Measurements from ENCODE around the gene NSMF. TPM values are rescaled to one million over a fixed set of nuclear protein-coding genes. Genes with fewer than 3 reads are reported as not detected.

Gene NSMF
- total RNA-seq, 1 donor = 22.4 TPM

DNA sequence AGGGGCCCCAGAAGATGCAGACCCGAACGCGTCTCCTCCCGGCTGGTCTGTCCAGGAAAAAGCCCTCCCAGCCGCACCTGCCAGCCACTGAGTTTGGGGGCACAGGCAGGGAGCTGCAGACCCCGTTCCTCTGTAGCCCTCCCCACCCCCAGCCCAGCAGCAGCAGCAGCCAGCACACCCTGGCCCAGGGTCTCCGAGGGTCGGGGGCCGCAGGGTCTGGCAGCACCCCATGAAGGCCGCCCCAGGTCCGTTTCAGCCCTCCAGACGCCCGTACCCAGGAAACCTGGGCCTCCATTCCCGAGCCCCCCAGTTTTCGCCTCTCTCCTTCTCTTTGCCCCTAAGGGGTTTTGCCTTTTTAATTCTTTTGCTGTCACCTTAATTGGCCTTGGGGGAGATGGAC lies 55.9 kb downstream of the NSMF start:
- no peak for DNase-seq (ENCODE audit: insufficient read length, low spot score, missing footprints)
- H3K27me3 ChIP-seq (ENCODE audit: insufficient read depth, low read length) = no peaks in the 10 kb centered on the region
- peaks cover 10% of the 10 kb centered on the region for H3K4me1 ChIP-seq (ENCODE audit: insufficient read depth, low read length)
- no peak overlapping the region for H3K27ac ChIP-seq (ENCODE audit: low read depth, low read length)
- H3K36me3 ChIP-seq (ENCODE audit: insufficient read depth, low read length) = no peaks in the 10 kb centered on the region
- H3K4me2 ChIP-seq (ENCODE audit: insufficient read depth, low read length) = no peak overlapping the region
- H4K20me1 ChIP-seq (ENCODE audit: insufficient read depth, low read length) = peaks cover 17% of the 10 kb centered on the region
- H3K4me3 ChIP-seq (ENCODE audit: insufficient read depth, low read length) = no peak overlapping the region
- no peaks in the 10 kb centered on the region for H3K9me3 ChIP-seq (ENCODE audit: low read depth, low read length)
- H3K79me2 ChIP-seq (ENCODE audit: insufficient read depth, low read length) = no peaks in the 10 kb centered on the region
- TF ChIP-seq, protein P1, sequence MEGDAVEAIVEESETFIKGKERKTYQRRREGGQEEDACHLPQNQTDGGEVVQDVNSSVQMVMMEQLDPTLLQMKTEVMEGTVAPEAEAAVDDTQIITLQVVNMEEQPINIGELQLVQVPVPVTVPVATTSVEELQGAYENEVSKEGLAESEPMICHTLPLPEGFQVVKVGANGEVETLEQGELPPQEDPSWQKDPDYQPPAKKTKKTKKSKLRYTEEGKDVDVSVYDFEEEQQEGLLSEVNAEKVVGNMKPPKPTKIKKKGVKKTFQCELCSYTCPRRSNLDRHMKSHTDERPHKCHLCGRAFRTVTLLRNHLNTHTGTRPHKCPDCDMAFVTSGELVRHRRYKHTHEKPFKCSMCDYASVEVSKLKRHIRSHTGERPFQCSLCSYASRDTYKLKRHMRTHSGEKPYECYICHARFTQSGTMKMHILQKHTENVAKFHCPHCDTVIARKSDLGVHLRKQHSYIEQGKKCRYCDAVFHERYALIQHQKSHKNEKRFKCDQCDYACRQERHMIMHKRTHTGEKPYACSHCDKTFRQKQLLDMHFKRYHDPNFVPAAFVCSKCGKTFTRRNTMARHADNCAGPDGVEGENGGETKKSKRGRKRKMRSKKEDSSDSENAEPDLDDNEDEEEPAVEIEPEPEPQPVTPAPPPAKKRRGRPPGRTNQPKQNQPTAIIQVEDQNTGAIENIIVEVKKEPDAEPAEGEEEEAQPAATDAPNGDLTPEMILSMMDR (IDR thresholded peaks at IDR 0.05; ENCODE audit: extremely low read depth, low read depth, low read length) = no peak
- no peak overlapping the region for H2AFZ ChIP-seq (ENCODE audit: low read length)

DNA sequence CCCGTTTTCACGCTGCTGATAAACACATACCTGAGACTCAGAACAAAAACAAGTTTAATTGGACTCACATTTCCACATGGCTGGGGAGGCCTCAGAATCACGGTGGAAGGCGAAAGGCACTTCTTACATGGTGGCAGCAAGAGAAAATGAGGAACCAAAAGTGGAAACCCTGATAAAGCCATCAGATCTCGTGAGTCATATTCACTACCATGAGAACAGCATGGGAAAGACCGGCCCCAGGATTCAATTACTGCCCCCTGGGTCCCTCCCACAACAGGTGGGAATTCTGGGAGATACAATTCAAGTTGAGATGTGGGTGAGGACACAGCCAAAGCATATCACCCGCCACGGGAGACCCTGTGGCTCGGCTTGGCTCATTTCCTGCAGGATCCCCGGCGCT lies 56.4 kb downstream of the NSMF start:
- no peaks in the 10 kb centered on the region for H3K36me3 ChIP-seq (ENCODE audit: insufficient read depth, low read length)
- DNase-seq (ENCODE audit: insufficient read length, low spot score, missing footprints) = no peak
- peaks cover 6% of the 10 kb centered on the region for H3K4me1 ChIP-seq (ENCODE audit: insufficient read depth, low read length)
- H3K9me3 ChIP-seq (ENCODE audit: low read depth, low read length) = no peaks in the 10 kb centered on the region
- peaks cover 20% of the 10 kb centered on the region for H4K20me1 ChIP-seq (ENCODE audit: insufficient read depth, low read length)
- TF ChIP-seq, protein P1 (IDR thresholded peaks at IDR 0.05; ENCODE audit: extremely low read depth, low read depth, low read length) = no peak
- no peak overlapping the region for H2AFZ ChIP-seq (ENCODE audit: low read length)
- H3K79me2 ChIP-seq (ENCODE audit: insufficient read depth, low read length) = no peaks in the 10 kb centered on the region
- no peak overlapping the region for H3K4me2 ChIP-seq (ENCODE audit: insufficient read depth, low read length)
- no peak overlapping the region for H3K27ac ChIP-seq (ENCODE audit: low read depth, low read length)
- no peaks in the 10 kb centered on the region for H3K27me3 ChIP-seq (ENCODE audit: insufficient read depth, low read length)
- H3K4me3 ChIP-seq (ENCODE audit: insufficient read depth, low read length) = no peak overlapping the region

DNA sequence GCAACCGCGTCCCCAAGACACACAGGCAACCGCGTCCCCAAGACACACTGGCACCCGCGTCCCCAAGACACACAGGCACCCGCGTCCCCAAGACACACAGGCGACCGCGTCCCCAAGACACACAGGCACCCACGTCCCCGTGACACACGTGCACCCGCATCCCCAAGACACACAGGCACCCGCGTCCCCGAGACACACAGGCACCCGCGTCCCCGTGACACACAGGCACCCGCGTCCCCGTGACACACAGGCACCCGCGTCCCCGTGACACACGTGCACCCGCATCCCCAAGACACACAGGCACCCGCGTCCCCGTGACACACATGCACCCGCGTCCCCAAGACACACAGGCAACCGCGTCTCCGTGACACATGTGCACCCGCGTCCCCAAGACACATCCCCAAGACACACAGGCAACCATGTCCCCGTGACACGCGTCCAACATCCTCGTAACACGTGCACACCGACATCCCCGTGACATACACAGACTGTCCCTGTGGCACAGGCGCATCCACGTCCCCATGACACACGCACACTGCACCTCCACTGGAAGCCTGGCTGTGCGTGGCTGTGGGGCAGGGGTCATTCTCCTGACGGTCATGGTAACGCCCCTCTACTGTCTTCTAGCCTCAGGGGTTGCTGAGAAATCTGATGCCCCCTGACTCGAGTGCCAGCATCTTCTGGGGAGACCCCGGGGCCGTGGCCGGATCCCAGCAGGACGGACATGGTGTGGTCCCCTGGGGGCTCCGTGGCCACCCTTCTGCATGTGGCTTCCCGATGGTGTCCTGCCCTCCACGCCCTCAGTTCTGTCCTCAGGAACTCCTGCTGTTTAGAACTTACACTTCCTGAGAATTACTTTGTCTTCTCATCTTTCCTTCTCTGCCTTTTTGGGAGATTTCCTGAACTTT lies 60.3 kb downstream of the NSMF start:
- Histone ChIP-seq H3K36me3 (ENCODE audit: insufficient read depth, low read length) (no peaks in the 10 kb centered on the region), H3K9me3 (ENCODE audit: low read depth, low read length) (no peaks in the 10 kb centered on the region), H3K4me3 (ENCODE audit: insufficient read depth, low read length) (no peak overlapping the region), H3K27ac (ENCODE audit: low read depth, low read length) (no peak overlapping the region), H3K4me2 (ENCODE audit: insufficient read depth, low read length) (no peak overlapping the region), H3K27me3 (ENCODE audit: insufficient read depth, low read length) (no peaks in the 10 kb centered on the region), H3K4me1 (ENCODE audit: insufficient read depth, low read length) (peaks cover 2% of the 10 kb centered on the region), H3K79me2 (ENCODE audit: insufficient read depth, low read length) (no peaks in the 10 kb centered on the region), H4K20me1 (ENCODE audit: insufficient read depth, low read length) (peaks cover 11% of the 10 kb centered on the region), H2AFZ (ENCODE audit: low read length) (no peak overlapping the region)
- TF ChIP-seq, protein P1 (IDR thresholded peaks at IDR 0.05; ENCODE audit: extremely low read depth, low read depth, low read length) = no peak
- DNase-seq (ENCODE audit: insufficient read length, low spot score, missing footprints) = no peak

DNA sequence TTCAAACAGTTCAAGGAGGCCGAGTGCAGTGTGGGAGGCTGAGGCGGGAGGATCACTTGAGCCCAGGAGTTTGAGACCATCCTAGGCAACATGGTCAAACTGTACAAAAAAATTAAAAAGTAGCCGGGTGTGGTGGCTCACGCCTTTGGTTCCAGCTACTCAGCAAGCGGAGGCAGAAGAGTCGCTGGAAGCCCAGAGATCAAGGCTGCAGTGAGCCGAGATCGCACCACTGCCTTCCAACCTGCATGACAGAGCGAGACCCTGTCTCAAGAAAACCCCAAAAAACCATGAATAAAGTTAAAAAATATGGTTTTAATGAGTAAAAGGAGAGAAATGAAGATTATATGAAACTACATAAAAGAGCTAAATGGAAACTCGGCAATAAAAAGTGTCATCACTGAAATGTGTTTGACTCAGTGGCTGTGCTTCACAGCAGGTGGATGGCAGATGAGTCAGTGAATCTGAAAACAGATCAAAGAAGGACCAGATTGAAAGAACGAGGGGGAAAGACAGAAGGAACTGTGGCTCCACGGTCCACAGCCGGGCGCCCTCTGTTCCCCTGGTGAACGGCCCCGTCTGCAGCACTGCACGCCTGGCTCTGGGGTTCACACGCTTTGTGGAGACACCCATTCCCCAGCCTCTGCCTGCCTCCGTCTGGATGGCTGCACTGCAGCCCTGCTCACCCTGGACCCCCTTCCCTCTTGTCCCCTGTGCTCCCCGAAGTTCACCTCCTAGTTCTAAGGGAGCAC lies 61.3 kb downstream of the NSMF start:
- Histone ChIP-seq H3K79me2 (ENCODE audit: insufficient read depth, low read length) (no peaks in the 10 kb centered on the region), H3K9me3 (ENCODE audit: low read depth, low read length) (no peaks in the 10 kb centered on the region), H3K4me3 (ENCODE audit: insufficient read depth, low read length) (no peak overlapping the region), H3K27ac (ENCODE audit: low read depth, low read length) (no peak overlapping the region), H3K36me3 (ENCODE audit: insufficient read depth, low read length) (no peaks in the 10 kb centered on the region), H4K20me1 (ENCODE audit: insufficient read depth, low read length) (peaks cover 9% of the 10 kb centered on the region), H3K4me1 (ENCODE audit: insufficient read depth, low read length) (peaks cover 2% of the 10 kb centered on the region), H2AFZ (ENCODE audit: low read length) (no peak overlapping the region), H3K4me2 (ENCODE audit: insufficient read depth, low read length) (no peak overlapping the region), H3K27me3 (ENCODE audit: insufficient read depth, low read length) (no peaks in the 10 kb centered on the region)
- TF ChIP-seq, protein P1 (IDR thresholded peaks at IDR 0.05; ENCODE audit: extremely low read depth, low read depth, low read length) = no peak
- DNase-seq (ENCODE audit: insufficient read length, low spot score, missing footprints) = no peak
